ENCODE measurements around the gene HES2.
"Not testable (repeated sequence)": the region's sequence is repeated elsewhere in the genome, so short reads cannot be mapped to it uniquely, and the experiment has no call there.

The HES2 gene

DNA sequence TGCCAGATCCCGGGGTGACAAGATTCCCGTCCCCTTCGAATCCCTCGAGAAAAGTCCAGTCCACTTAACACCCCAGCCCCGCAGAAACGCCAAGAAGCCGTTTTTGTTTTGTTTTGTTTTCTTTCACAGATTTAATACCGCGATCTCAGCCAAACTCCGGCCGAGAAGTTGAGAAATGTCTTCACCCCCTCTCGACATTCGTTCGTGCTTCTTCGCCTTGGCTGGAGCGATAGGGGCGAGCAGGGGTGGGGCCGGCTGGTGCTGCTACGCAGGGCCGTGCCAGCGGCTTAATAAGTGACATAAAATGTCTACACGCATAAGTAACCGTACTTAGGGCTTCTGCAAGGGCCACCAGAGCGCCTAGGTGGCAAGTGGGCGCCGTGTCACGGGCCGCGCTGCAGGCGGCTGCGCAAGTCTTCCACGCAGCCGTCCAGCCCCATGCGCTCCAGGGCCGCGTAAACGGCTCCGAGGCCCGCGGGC, 41.4 kb upstream of the HES2 start:
- Histone ChIP-seq H3K9me3 (ENCODE audit: control insufficient read depth, insufficient read depth, low read length) (no peaks in the 10 kb centered on the region), H3K9ac (ENCODE audit: low read depth, low read length) (no peak overlapping the region), H3K4me1 (ENCODE audit: insufficient read depth, low read length) (peaks cover 3% of the 10 kb centered on the region; the same call in 1 of the 2 replicates), H3K36me3 (ENCODE audit: insufficient read depth, low read length) (no peaks in the 10 kb centered on the region; the same call in 1 of the 2 replicates)

- H3K9ac ChIP-seq (ENCODE audit: low read depth, low read length): peak overlapping the region; percentile 25; the same call in 1 of the 2 replicates
- peaks cover 3% of the 10 kb centered on the region; the same call in 1 of the 2 replicates for H3K4me1 ChIP-seq (ENCODE audit: insufficient read depth, low read length)
- H3K9me3 ChIP-seq (ENCODE audit: control insufficient read depth, insufficient read depth, low read length): no peaks in the 10 kb centered on the region
- no peaks in the 10 kb centered on the region; the same call in 1 of the 2 replicates for H3K36me3 ChIP-seq (ENCODE audit: insufficient read depth, low read length)
Measured at GRCh38 chr1:6460301-6461050, 40.8 kb upstream of the HES2 start.

DNA sequence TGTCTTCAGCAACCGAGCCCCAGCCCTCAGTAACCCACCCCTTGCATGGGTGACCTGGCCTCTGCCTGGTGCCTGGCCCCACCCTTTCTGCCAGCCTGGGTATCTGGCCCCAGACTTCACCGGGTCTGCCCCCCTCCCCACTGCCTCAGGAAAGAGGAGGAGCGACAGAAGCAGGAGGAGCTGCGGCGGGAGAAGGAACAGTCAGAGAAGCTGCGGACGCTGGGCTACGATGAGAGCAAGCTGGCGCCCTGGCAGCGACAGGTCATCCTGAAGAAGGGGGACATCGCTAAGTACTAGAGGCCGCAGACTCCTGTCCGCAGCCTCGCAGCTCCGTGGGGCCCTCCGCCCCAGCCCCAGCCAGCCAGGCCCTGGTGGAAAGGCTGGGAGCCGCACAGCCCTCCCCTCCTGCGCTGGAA, 40.1 kb upstream of the HES2 start:
- no peaks in the 10 kb centered on the region for H3K9me3 ChIP-seq (ENCODE audit: control insufficient read depth, insufficient read depth, low read length)
- H3K9ac ChIP-seq (ENCODE audit: low read depth, low read length): peak overlapping the region; percentile 17; the same call in 1 of the 2 replicates
- H3K4me1 ChIP-seq (ENCODE audit: insufficient read depth, low read length): peaks cover 3% of the 10 kb centered on the region; the same call in 1 of the 2 replicates
- H3K36me3 ChIP-seq (ENCODE audit: insufficient read depth, low read length): no peaks in the 10 kb centered on the region; the same call in 1 of the 2 replicates

GRCh38 chr1:6456800-6457466, 37.2 kb upstream of the HES2 start:
- H3K4me1 ChIP-seq (ENCODE audit: insufficient read depth, low read length): peaks cover 3% of the 10 kb centered on the region; the same call in 1 of the 2 replicates
- no peak overlapping the region for H3K9ac ChIP-seq (ENCODE audit: low read depth, low read length)
- no peaks in the 10 kb centered on the region for H3K36me3 ChIP-seq (ENCODE audit: insufficient read depth, low read length)
- H3K9me3 ChIP-seq (ENCODE audit: control insufficient read depth, insufficient read depth, low read length): no peaks in the 10 kb centered on the region

GRCh38 chr1:6455752-6456520, 36.2 kb upstream of the HES2 start:
- H3K9me3 ChIP-seq (ENCODE audit: control insufficient read depth, insufficient read depth, low read length); H3K4me1 ChIP-seq (ENCODE audit: insufficient read depth, low read length); H3K36me3 ChIP-seq (ENCODE audit: insufficient read depth, low read length); H3K9ac ChIP-seq (ENCODE audit: low read depth, low read length): not testable (repeated sequence)

DNA sequence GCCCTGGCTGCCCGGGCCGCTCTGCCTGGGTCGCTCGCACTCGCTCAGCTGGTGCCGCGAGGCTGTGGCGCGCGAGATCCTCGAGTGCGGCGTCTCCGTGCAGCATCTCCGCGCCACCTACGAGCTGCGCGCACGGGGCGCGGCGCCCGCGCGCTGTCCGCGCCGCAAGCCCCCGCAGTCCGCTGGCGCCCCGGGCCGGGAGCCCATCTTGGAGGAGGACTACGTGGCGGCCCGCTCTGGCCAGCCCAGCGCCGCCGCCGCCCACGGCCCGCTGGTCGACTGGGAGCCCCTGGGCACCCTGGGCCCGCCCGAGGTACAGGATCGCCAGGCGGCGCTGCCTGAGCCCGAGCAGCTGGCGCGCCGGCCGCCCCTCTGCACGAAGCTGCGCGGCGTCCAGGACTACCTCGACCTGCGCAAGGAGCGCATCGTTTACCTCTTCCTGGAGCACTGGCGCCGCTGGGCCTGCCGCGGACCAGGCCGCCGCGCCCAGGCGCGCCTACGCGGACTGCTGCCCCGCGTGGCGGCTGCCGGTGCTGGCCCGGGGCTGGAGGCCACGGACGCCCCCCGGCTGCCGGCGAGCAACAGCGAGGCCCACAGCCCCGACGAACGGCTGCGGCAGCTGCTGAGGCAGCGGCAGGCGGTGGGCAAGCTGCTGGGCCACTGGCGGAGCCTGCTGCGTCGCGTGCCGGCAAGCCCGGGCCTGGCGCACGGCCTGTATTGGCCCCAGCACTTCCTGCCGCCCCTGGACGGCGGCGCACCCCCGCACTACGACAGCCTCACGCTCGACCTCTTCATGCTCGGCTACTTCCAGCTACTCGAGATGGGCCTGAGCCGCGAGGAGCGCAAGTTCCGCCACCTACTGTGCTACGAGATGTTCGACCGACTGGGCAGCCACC, 35.4 kb upstream of the HES2 start:
- H3K4me1 ChIP-seq (ENCODE audit: insufficient read depth, low read length): peaks cover 3% of the 10 kb centered on the region; the same call in 1 of the 2 replicates
- H3K9ac ChIP-seq (ENCODE audit: low read depth, low read length): no peak overlapping the region
- H3K9me3 ChIP-seq (ENCODE audit: control insufficient read depth, insufficient read depth, low read length): no peaks in the 10 kb centered on the region
- H3K36me3 ChIP-seq (ENCODE audit: insufficient read depth, low read length): no peaks in the 10 kb centered on the region

- H3K9me3 ChIP-seq (ENCODE audit: control insufficient read depth, insufficient read depth, low read length); H3K36me3 ChIP-seq (ENCODE audit: insufficient read depth, low read length); H3K9ac ChIP-seq (ENCODE audit: low read depth, low read length); H3K4me1 ChIP-seq (ENCODE audit: insufficient read depth, low read length): not testable (repeated sequence)
Measured at GRCh38 chr1:6453895-6454855, 34.5 kb upstream of the HES2 start.

DNA sequence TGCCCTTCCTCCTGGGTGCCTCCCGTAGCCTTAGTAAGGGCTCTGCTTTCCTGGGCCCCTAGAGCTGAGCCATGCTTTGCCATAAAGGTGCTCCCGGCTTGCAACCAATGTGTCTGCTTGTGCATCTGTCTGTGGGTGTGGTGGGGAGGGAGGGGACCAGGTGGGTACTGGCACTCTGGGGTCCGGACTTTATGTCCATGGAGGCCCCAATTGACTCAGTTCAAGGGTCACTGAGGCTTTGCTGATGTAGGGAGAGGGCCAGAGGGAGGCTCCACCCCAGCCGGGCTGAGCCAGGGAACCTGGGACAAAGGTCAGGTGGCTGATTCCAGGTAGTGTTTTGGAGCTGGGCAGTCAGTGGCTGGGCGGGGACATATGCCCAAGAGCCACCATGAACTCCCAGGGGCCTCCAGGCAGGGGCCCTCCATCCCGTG, 31.2 kb upstream of the HES2 start:
- Histone ChIP-seq H3K36me3 (ENCODE audit: insufficient read depth, low read length) (no peaks in the 10 kb centered on the region), H3K9ac (ENCODE audit: low read depth, low read length) (no peak overlapping the region), H3K4me1 (ENCODE audit: insufficient read depth, low read length) (peaks cover 13% of the 10 kb centered on the region; the same call in 1 of the 2 replicates), H3K9me3 (ENCODE audit: control insufficient read depth, insufficient read depth, low read length) (no peaks in the 10 kb centered on the region)

GRCh38 chr1:6450486-6450885, 30.8 kb upstream of the HES2 start:
- H3K4me1 ChIP-seq (ENCODE audit: insufficient read depth, low read length): peaks cover 13% of the 10 kb centered on the region; the same call in 1 of the 2 replicates
- not testable (repeated sequence) for H3K9ac ChIP-seq (ENCODE audit: low read depth, low read length); H3K9me3 ChIP-seq (ENCODE audit: control insufficient read depth, insufficient read depth, low read length); H3K36me3 ChIP-seq (ENCODE audit: insufficient read depth, low read length)

- H3K9ac ChIP-seq (ENCODE audit: low read depth, low read length): no peak overlapping the region
- peaks cover 13% of the 10 kb centered on the region; the same call in 1 of the 2 replicates for H3K4me1 ChIP-seq (ENCODE audit: insufficient read depth, low read length)
- no peaks in the 10 kb centered on the region for H3K9me3 ChIP-seq (ENCODE audit: control insufficient read depth, insufficient read depth, low read length)
- H3K36me3 ChIP-seq (ENCODE audit: insufficient read depth, low read length): no peaks in the 10 kb centered on the region
Measured at GRCh38 chr1:6450005-6450450, 30.3 kb upstream of the HES2 start.

DNA sequence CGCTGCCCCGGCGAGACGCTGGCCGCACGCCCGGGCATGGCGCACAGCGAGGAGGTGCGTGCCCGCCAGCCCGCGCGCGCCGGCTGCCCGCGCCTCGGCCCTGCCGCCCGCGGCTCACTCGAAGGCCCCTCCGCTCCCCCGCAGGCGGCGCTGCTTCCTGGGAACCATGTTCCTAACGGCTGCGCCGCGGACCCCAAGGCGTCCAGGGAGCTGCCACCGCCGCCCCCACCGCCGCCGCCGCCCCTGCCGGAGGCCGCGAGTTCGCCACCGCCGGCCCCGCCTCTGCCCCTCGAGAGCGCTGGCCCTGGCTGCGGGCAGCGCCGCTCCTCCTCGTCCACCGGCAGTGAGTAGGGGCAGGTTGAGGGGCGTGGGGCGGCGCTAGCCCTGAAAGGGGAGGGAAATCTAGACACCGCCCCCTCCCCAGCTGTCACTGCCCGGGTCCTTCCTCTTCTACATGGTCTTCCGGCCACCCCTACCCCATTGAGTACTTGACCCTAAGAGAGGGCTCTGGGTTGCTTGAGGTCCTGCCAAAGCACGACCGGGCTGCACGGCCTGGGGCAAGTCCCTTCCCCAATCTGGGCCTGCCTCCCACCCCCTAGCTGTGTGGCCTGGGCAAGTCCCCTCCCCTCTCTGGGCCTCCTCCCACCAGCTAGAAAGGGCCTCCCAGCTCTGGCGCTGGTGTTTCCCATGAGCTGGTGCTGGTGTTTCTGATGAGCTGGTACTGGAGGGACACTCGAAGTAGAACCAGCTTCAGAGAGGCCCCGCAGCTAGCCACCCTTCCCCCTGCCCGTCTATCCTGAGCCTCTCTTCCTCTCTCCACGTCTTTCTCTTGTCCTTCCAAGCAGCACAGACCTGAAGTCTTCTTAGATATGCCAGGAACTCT, 29.3 kb upstream of the HES2 start:
- Histone ChIP-seq H3K4me1 (ENCODE audit: insufficient read depth, low read length) (peaks cover 13% of the 10 kb centered on the region; the same call in 1 of the 2 replicates), H3K9ac (ENCODE audit: low read depth, low read length) (peak overlapping the region; percentile 45), H3K36me3 (ENCODE audit: insufficient read depth, low read length) (no peaks in the 10 kb centered on the region), H3K9me3 (ENCODE audit: control insufficient read depth, insufficient read depth, low read length) (no peaks in the 10 kb centered on the region)
